Vagina (tissue), 2 donors: ENCODE results near the gene STYXL1.

ENCODE experiments used
- CTCF ChIP-seq, 3 experiments: fragments of 450-650 bp in 2 of 3; fragments of 200-600 bp in 1 of 3; sonication (generic) in 1 of 3; IDR thresholded peaks; one replicate each; pipeline ENCODE4 v1.5.1; 2017 to 2019; ENCODE audit warnings: antibody characterized with exemption in 3 of 3, mild to moderate bottlenecking in 2 of 3, moderate library complexity in 2 of 3
- POLR2A ChIP-seq, 2 donors: fragments of 450-650 bp; IDR thresholded peaks; one replicate each; pipeline ENCODE4 v1.6.1; 2017; ENCODE audit warnings: antibody characterized with exemption in 2 of 2, mild to moderate bottlenecking in 2 of 2, moderate library complexity in 2 of 2

- no peak for TF ChIP-seq CTCF (IDR thresholded peaks at IDR 0.05)
- TF ChIP-seq POLR2A (IDR thresholded peaks at IDR 0.05) = no peak
Observed at GRCh38 chr7:75962607-75963380, 85.0 kb downstream of the STYXL1 start.
